ENCODE data around the gene INSL3. TPM values are rescaled to one million over a fixed set of nuclear protein-coding genes. Genes with fewer than 3 reads are reported as not detected.

Gene INSL3
- total and polyA plus RNA-seq, 4 donors, result 0.22 TPM; not detected in 3

DNA sequence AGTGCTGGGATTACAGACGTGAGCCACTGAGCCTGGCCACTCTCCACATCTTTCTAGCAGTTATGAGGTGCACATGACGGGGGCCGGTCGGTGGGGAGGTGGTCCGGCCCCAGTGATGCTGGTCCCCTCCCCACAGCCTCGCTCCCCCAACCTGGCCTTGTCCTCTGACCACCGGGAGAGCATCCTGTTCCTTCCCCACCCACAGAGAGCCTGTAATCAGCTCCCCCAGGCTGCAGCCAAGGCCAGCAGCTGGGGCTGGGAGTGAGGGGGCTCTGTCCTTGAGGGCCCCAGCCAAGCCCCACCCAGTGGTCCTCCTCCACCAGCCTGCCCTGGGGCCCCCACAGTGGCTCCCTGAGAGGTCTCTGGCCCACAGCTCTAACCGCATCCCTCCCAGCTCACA is 3.0 kb upstream of the INSL3 start:
- Histone ChIP-seq H3K27ac (ENCODE audit: low read depth in 1 of 2, low read length in 2 of 2) (no peak overlapping the region), H3K4me3 (ENCODE audit: low read depth in 1 of 3, low read length in 3 of 3) (no peak overlapping the region), H3K4me1 (ENCODE audit: control insufficient read depth in 4 of 4, insufficient read depth in 4 of 4, low read length in 3 of 4) (no peaks in the 10 kb centered on the region), H3K27me3 (ENCODE audit: control insufficient read depth in 4 of 4, insufficient read depth in 4 of 4, low read length in 3 of 4) (peaks cover 0 to 3% (median 0%) of the 10 kb centered on the region in 4 donors), H3K36me3 (ENCODE audit: control insufficient read depth in 4 of 4, insufficient read depth in 3 of 4, low read depth in 1 of 4, low read length in 3 of 4) (no peaks in the 10 kb centered on the region), H3K9me3 (ENCODE audit: control insufficient read depth in 4 of 4, low read length in 3 of 4) (no peaks in the 10 kb centered on the region), H3K9ac (ENCODE audit: low read depth in 1 of 2, low read length in 2 of 2) (no peak overlapping the region)
- DNase-seq (ENCODE audit: low spot score), result no peak
- TF ChIP-seq RXRA (IDR thresholded peaks at IDR 0.05) (no peak), EGR1 (IDR thresholded peaks at IDR 0.05; ENCODE audit: low read depth in 2 of 2) (no peak)
- TF ChIP-seq, protein P1, sequence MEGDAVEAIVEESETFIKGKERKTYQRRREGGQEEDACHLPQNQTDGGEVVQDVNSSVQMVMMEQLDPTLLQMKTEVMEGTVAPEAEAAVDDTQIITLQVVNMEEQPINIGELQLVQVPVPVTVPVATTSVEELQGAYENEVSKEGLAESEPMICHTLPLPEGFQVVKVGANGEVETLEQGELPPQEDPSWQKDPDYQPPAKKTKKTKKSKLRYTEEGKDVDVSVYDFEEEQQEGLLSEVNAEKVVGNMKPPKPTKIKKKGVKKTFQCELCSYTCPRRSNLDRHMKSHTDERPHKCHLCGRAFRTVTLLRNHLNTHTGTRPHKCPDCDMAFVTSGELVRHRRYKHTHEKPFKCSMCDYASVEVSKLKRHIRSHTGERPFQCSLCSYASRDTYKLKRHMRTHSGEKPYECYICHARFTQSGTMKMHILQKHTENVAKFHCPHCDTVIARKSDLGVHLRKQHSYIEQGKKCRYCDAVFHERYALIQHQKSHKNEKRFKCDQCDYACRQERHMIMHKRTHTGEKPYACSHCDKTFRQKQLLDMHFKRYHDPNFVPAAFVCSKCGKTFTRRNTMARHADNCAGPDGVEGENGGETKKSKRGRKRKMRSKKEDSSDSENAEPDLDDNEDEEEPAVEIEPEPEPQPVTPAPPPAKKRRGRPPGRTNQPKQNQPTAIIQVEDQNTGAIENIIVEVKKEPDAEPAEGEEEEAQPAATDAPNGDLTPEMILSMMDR (IDR thresholded peaks at IDR 0.05; ENCODE audit: low read depth, low read length, missing input control), result no peak
- TF ChIP-seq, protein P2, sequence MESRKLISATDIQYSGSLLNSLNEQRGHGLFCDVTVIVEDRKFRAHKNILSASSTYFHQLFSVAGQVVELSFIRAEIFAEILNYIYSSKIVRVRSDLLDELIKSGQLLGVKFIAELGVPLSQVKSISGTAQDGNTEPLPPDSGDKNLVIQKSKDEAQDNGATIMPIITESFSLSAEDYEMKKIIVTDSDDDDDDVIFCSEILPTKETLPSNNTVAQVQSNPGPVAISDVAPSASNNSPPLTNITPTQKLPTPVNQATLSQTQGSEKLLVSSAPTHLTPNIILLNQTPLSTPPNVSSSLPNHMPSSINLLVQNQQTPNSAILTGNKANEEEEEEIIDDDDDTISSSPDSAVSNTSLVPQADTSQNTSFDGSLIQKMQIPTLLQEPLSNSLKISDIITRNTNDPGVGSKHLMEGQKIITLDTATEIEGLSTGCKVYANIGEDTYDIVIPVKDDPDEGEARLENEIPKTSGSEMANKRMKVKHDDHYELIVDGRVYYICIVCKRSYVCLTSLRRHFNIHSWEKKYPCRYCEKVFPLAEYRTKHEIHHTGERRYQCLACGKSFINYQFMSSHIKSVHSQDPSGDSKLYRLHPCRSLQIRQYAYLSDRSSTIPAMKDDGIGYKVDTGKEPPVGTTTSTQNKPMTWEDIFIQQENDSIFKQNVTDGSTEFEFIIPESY (IDR thresholded peaks at IDR 0.05), result no peak
- 62% methylated on average over 8 of the region's 8 CpGs for WGBS

DNA sequence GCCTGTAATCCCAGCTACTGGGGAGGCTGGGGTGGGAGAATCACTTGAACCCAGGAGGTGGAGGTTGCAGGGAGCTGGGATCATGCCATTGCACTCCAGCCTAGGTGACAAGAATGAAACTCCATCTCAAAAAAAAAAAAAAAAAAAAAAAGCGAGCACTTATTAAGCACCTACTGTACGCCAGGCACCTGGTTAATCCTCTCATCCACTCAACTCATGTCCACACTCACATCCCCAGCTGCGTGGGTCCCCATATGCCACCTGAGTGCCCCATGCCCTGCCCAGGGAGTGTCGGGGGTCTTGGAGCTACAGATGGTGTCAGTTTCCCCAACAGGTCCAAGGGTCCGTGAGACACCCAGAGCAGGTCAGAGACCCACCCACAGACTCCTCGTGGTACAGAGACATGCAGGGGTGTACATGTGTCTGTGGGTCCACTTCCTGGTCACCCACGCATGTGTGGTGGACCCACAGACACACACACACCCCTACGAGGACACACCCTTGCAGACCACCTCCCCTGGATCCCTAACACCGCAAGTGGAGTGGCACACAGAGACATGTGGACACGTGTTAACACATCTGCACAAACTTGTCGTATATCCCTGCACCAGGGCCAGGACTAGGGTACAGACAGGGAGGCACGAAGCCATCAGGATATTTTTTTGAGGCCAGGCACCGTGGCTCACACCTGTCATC is 3.5 kb downstream of the INSL3 start:
- 69% methylated on average over 13 of the region's 13 CpGs for WGBS
- Histone ChIP-seq H3K36me3 (ENCODE audit: control insufficient read depth in 4 of 4, insufficient read depth in 3 of 4, low read depth in 1 of 4, low read length in 3 of 4) (no peaks in the 10 kb centered on the region), H3K9me3 (ENCODE audit: control insufficient read depth in 4 of 4, low read length in 3 of 4) (no peaks in the 10 kb centered on the region), H3K9ac (ENCODE audit: low read depth in 1 of 2, low read length in 2 of 2) (no peak overlapping the region), H3K27ac (ENCODE audit: low read depth in 1 of 2, low read length in 2 of 2) (no peak overlapping the region), H3K4me1 (ENCODE audit: control insufficient read depth in 4 of 4, insufficient read depth in 4 of 4, low read length in 3 of 4) (no peaks in the 10 kb centered on the region), H3K27me3 (ENCODE audit: control insufficient read depth in 4 of 4, insufficient read depth in 4 of 4, low read length in 3 of 4) (peaks cover 0 to 6% (median 0%) of the 10 kb centered on the region in 4 donors), H3K4me3 (ENCODE audit: low read depth in 1 of 3, low read length in 3 of 3) (no peak overlapping the region)
- DNase-seq (ENCODE audit: low spot score), result no peak
- no peak for TF ChIP-seq FOXA2 (IDR thresholded peaks at IDR 0.05)
- TF ChIP-seq, protein P3, sequence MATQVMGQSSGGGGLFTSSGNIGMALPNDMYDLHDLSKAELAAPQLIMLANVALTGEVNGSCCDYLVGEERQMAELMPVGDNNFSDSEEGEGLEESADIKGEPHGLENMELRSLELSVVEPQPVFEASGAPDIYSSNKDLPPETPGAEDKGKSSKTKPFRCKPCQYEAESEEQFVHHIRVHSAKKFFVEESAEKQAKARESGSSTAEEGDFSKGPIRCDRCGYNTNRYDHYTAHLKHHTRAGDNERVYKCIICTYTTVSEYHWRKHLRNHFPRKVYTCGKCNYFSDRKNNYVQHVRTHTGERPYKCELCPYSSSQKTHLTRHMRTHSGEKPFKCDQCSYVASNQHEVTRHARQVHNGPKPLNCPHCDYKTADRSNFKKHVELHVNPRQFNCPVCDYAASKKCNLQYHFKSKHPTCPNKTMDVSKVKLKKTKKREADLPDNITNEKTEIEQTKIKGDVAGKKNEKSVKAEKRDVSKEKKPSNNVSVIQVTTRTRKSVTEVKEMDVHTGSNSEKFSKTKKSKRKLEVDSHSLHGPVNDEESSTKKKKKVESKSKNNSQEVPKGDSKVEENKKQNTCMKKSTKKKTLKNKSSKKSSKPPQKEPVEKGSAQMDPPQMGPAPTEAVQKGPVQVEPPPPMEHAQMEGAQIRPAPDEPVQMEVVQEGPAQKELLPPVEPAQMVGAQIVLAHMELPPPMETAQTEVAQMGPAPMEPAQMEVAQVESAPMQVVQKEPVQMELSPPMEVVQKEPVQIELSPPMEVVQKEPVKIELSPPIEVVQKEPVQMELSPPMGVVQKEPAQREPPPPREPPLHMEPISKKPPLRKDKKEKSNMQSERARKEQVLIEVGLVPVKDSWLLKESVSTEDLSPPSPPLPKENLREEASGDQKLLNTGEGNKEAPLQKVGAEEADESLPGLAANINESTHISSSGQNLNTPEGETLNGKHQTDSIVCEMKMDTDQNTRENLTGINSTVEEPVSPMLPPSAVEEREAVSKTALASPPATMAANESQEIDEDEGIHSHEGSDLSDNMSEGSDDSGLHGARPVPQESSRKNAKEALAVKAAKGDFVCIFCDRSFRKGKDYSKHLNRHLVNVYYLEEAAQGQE (IDR thresholded peaks at IDR 0.05), result no peak
- no peak for TF ChIP-seq RXRA (IDR thresholded peaks at IDR 0.05)
- TF ChIP-seq FOXA1 (IDR thresholded peaks at IDR 0.05), result no peak
- TF ChIP-seq NR2F2 (IDR thresholded peaks at IDR 0.05), result no peak
- TF ChIP-seq, protein P4, sequence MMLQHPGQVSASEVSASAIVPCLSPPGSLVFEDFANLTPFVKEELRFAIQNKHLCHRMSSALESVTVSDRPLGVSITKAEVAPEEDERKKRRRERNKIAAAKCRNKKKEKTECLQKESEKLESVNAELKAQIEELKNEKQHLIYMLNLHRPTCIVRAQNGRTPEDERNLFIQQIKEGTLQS (IDR thresholded peaks at IDR 0.05), result no peak

All from liver (tissue), 9 donors.